Epithelial cell of proximal tubule (primary cell): Measurements from ENCODE around the gene DLG1. TPM values are rescaled to one million over a fixed set of nuclear protein-coding genes. Genes with fewer than 3 reads are reported as not detected.
A peak's percentile ranks its signal among the peaks of the same experiment; 100 is the strongest.

Source experiments
- DNase-seq: peaks from one replicate; pipeline ENCODE4 v3.0.0-alpha.2; 2011; ENCODE audit warnings: low read depth
- H3K4me3 ChIP-seq: 2 replicates; pipeline ENCODE4 v1.5.1; 2011; ENCODE audit warnings: low read depth, mild to moderate bottlenecking, low read length
- total RNA-seq: library from RNA; depleted of rRNA; stranded (reverse); fragments of >200 nt; gene quantifications from 2 replicates; pipeline ENCODE4 v1.2.3, GENCODE V29; 2015
- TF ChIP-seq, protein P1 (sequence below): conservative IDR thresholded peaks from 2 replicates; pipeline ENCODE4 v1.5.1; 2012; ENCODE audit warnings: low read depth, mild to moderate bottlenecking, low read length

The DLG1 gene
- total RNA-seq, 1 donor from 2014 or later = 67.6 TPM

DNA sequence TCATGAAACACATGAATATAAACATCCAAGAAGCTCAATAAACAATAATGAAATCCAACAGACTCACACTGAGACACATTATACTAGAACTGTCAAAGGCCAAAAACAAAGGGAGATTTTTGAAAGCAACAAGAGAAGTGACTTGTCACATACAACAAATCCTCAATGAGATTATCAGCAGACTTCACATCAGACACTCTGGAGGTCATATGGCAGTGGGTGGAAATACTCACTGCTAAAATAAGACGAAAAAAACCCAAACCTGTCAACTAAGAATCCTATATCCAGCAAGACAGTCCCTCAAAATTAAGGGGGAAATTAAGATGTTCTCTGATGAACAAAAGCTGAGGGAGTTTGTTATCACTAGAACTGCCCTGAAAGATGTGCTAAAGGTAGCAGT lies 143.4 kb downstream of the DLG1 start:
- H3K4me3 ChIP-seq = no peak overlapping the region
- DNase-seq = no peak
- TF ChIP-seq, protein P1, sequence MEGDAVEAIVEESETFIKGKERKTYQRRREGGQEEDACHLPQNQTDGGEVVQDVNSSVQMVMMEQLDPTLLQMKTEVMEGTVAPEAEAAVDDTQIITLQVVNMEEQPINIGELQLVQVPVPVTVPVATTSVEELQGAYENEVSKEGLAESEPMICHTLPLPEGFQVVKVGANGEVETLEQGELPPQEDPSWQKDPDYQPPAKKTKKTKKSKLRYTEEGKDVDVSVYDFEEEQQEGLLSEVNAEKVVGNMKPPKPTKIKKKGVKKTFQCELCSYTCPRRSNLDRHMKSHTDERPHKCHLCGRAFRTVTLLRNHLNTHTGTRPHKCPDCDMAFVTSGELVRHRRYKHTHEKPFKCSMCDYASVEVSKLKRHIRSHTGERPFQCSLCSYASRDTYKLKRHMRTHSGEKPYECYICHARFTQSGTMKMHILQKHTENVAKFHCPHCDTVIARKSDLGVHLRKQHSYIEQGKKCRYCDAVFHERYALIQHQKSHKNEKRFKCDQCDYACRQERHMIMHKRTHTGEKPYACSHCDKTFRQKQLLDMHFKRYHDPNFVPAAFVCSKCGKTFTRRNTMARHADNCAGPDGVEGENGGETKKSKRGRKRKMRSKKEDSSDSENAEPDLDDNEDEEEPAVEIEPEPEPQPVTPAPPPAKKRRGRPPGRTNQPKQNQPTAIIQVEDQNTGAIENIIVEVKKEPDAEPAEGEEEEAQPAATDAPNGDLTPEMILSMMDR = no peak

- H3K4me3 ChIP-seq = no peak overlapping the region
- DNase-seq = peak; percentile 40
- TF ChIP-seq, protein P1 = no peak
Measured at GRCh38 chr3:197151580-197151979, 146.8 kb downstream of the DLG1 start.

GRCh38 chr3:197149528-197149927 lies 148.9 kb downstream of the DLG1 start:
- no peak overlapping the region for H3K4me3 ChIP-seq
- no peak for DNase-seq
- TF ChIP-seq, protein P1 = no peak

GRCh38 chr3:197144188-197144587 lies 154.2 kb downstream of the DLG1 start:
- no peak overlapping the region for H3K4me3 ChIP-seq
- TF ChIP-seq, protein P1 = no peak
- DNase-seq = no peak

GRCh38 chr3:197139586-197139985 lies 158.8 kb downstream of the DLG1 start:
- TF ChIP-seq, protein P1 = no peak
- DNase-seq = no peak
- no peak overlapping the region for H3K4me3 ChIP-seq

- DNase-seq = no peak
- TF ChIP-seq, protein P1 = no peak
- no peak overlapping the region for H3K4me3 ChIP-seq
Measured at GRCh38 chr3:197137751-197138150, 160.7 kb downstream of the DLG1 start.

- no peak for DNase-seq
- TF ChIP-seq, protein P1 = no peak
- no peak overlapping the region for H3K4me3 ChIP-seq
Measured at GRCh38 chr3:197136744-197137143, 161.7 kb downstream of the DLG1 start.
